A549 (cell line): ENCODE data around the gene LARGE1.

ENCODE experiments used
- CEBPB ChIP-seq, 2 experiments: fragments of >200 bp in 1 of 2; sonication (Bioruptor Twin) in 1 of 2; formaldehyde crosslinking in 1 of 2; IDR thresholded peaks; 2 replicates each; pipeline ENCODE4 v1.6.1; 2012 to 2016
- CTCF ChIP-seq: fragments of >200 bp; sonication (Bioruptor Twin); formaldehyde crosslinking; IDR thresholded peaks from 3 replicates; pipeline ENCODE4 v1.5.1; 2016
- EHF ChIP-seq: fragments of 250-450 bp; sonication (Bioruptor Pico); IDR thresholded peaks from 2 replicates; pipeline ENCODE4 v1.5.0; 2020; ENCODE audit warnings: mild to moderate bottlenecking
- EHMT2 ChIP-seq: fragments of 200-600 bp; sonication (generic); IDR thresholded peaks from 2 replicates; pipeline ENCODE4 v1.6.1; 2016; ENCODE audit warnings: antibody characterized with exemption, low read depth, mild to moderate bottlenecking, moderate library complexity
- EP300 ChIP-seq, 2 experiments: fragments of >200 bp; sonication (Bioruptor Twin); formaldehyde crosslinking; IDR thresholded peaks; 2 replicates in 1 of 2; 3 replicates in 1 of 2; pipeline ENCODE4 v1.6.1; 2016 to 2017
- HMGXB4 ChIP-seq: fragments of 250-450 bp; sonication (Bioruptor Pico); IDR thresholded peaks from 2 replicates; pipeline ENCODE4 v1.5.0; 2021; ENCODE audit warnings: mild to moderate bottlenecking, moderate library complexity, borderline replicate concordance
- NFE2L2 ChIP-seq: fragments of 150-350 bp; conservative IDR thresholded peaks from 2 replicates; pipeline ENCODE4 v1.6.1; 2014; ENCODE audit warnings: low read length
- NPAS2 ChIP-seq: fragments of 250-450 bp; sonication (Bioruptor Pico); IDR thresholded peaks from 2 replicates; pipeline ENCODE4 v1.8.0; 2022; ENCODE audit warnings: mild to moderate bottlenecking, moderate library complexity, borderline replicate concordance
- PHF8 ChIP-seq: fragments of 200-600 bp; sonication (generic); IDR thresholded peaks from 2 replicates; pipeline ENCODE4 v1.6.1; 2016; ENCODE audit warnings: low read depth, mild to moderate bottlenecking, antibody characterized with exemption, moderate library complexity, borderline replicate concordance
- POLR2A ChIP-seq: IDR thresholded peaks from 2 replicates; pipeline ENCODE4 v1.6.1; 2012; ENCODE audit warnings: mild to moderate bottlenecking, low read length
- RAD21 ChIP-seq, 2 experiments: fragments of >200 bp in 1 of 2; sonication (Bioruptor Twin) in 1 of 2; formaldehyde crosslinking in 1 of 2; IDR thresholded peaks in 1 of 2; conservative IDR thresholded peaks in 1 of 2; 2 replicates in 1 of 2; 3 replicates in 1 of 2; pipeline ENCODE4 v1.6.1; 2012 to 2018; ENCODE audit warnings: inconsistent platforms in 1 of 2
- ZFP36 ChIP-seq: fragments of 450-650 bp; IDR thresholded peaks from 2 replicates; pipeline ENCODE4 v1.6.1; 2014; ENCODE audit warnings: borderline replicate concordance; ENCODE audit not compliant: partially characterized antibody
- ZSCAN20 ChIP-seq: fragments of 250-450 bp; sonication (Bioruptor Pico); IDR thresholded peaks from 2 replicates; pipeline ENCODE4 v1.8.0; 2022; ENCODE audit warnings: mild to moderate bottlenecking, moderate library complexity

DNA sequence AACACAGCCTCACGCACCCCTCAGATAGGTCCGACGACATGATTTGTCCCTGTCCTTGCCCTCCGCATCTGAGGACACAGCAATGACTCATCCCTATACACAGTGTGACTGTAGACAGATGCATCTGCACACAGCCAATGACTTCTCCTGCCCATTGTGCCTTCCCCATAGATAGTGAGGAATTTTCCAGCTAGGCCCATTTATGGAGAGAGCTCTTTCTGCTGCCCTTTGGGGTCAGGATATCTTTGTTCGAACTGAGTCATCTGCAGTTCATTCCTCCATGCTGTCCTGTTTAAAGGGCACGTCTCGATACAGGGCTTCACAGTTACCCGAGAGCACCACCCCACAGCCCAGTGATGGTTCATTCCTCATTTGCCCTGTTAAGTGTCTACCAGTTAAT, 96.7 kb downstream of the LARGE1 start:
- TF ChIP-seq CEBPB (IDR thresholded peaks at IDR 0.05) = no peak
- TF ChIP-seq POLR2A = no peak
- TF ChIP-seq CTCF = no peak
- no peak for TF ChIP-seq EHMT2
- TF ChIP-seq NPAS2 (CRISPR knock-in tag) = no peak
- no peak for TF ChIP-seq NFE2L2
- TF ChIP-seq EHF (CRISPR knock-in tag) = no peak
- no peak for TF ChIP-seq ZSCAN20
- TF ChIP-seq RAD21 (conservative IDR thresholded peaks at IDR 0.05 in 1 of 2, IDR thresholded peaks at IDR 0.05 in 1 of 2) = no peak
- no peak for TF ChIP-seq HMGXB4 (CRISPR knock-in tag)
- TF ChIP-seq ZFP36 = no peak
- TF ChIP-seq PHF8 = no peak
- TF ChIP-seq EP300 (IDR thresholded peaks at IDR 0.05) = no peak
